ENCODE measurements around the gene TEX11.
"Not testable (repeated sequence)": the region's sequence is repeated elsewhere in the genome, so short reads cannot be mapped to it uniquely, and the experiment has no call there.

- TF ChIP-seq CTCF (conservative IDR thresholded peaks at IDR 0.05; ENCODE audit: low read length); EZH2phosphoT487 (IDR thresholded peaks at IDR 0.05; ENCODE audit: borderline replicate concordance): not testable (repeated sequence)
Observed at GRCh38 chrX:70679455-70679854, 229.1 kb downstream of the TEX11 start.
